SK-N-SH (cell line): Measurements from ENCODE around the gene CNTN2. TPM values are rescaled to one million over a fixed set of nuclear protein-coding genes. Genes with fewer than 3 reads are reported as not detected.

Experiments
- CTCF ChIA-PET: fragments of 300-600, 350-600 bp; formaldehyde crosslinking; extraction: SDS; loops from one replicate; lab custom pipeline; 2021; lab: Yijun Ruan, JAX
- POLR2A ChIA-PET: fragments of 350-600 bp; sonication (Branson Sonifier 250); formaldehyde crosslinking; extraction: SDS; loops from one replicate; lab custom pipeline; 2020; ENCODE audit warnings: antibody characterized with exemption, inconsistent platforms; lab: Yijun Ruan, JAX
- DNase-seq: peaks from one replicate; pipeline ENCODE4 v3.0.0; 2012
- H2AFZ ChIP-seq: fragments of 200-600 bp; sonication (generic); 2 replicates; pipeline ENCODE4 v1.8.1; 2016; ENCODE audit warnings: antibody characterized with exemption, mild to moderate bottlenecking, low read depth
- H3F3A ChIP-seq: fragments of 200-600 bp; sonication (generic); replicated peaks from 2 replicates; pipeline ENCODE3; 2016; ENCODE audit warnings: antibody characterized with exemption, mild to moderate bottlenecking; ENCODE audit not compliant: insufficient read depth
- H3K27ac ChIP-seq, 2 experiments: fragments of 200-500 bp in 1 of 2; fragments of 200-600 bp in 1 of 2; sonication (Bioruptor generic) in 1 of 2; sonication (generic), shearing (Covaris generic) in 1 of 2; 2 replicates each; pipeline versions ENCODE4 v1.5.1 to v1.6.1; 2014 to 2016; ENCODE audit warnings: low read depth in 2 of 2, inconsistent platforms in 1 of 2, low read length in 1 of 2, mild to moderate bottlenecking in 1 of 2, mixed read lengths in 1 of 2
- H3K27me3 ChIP-seq: fragments of 200-600 bp; sonication (generic), shearing (Covaris generic); 2 replicates; pipeline ENCODE4 v1.6.1; 2016; ENCODE audit warnings: mixed run types; ENCODE audit not compliant: insufficient read depth
- H3K36me3 ChIP-seq, 2 experiments: fragments of 200-500 bp in 1 of 2; fragments of 200-600 bp in 1 of 2; sonication (Bioruptor generic) in 1 of 2; sonication (generic) in 1 of 2; replicated peaks in 1 of 2; 2 replicates each; pipeline versions ENCODE3 to v1.5.1; 2014 to 2016; ENCODE audit warnings: low read length in 1 of 2, mild to moderate bottlenecking in 1 of 2; ENCODE audit not compliant: insufficient read depth in 2 of 2, control insufficient read depth in 1 of 2
- H3K4me1 ChIP-seq, 2 experiments: fragments of 200-500 bp in 1 of 2; fragments of 200-600 bp in 1 of 2; sonication (Bioruptor generic) in 1 of 2; sonication (generic), shearing (Covaris generic) in 1 of 2; 2 replicates each; pipeline versions ENCODE4 v1.5.1 to v1.6.1; 2014 to 2016; ENCODE audit warnings: low read depth in 1 of 2, low read length in 1 of 2, mixed run types in 1 of 2; ENCODE audit not compliant: insufficient read depth in 2 of 2, control insufficient read depth in 1 of 2
- H3K4me2 ChIP-seq: fragments of 200-600 bp; sonication (generic), shearing (Covaris generic); 2 replicates; pipeline ENCODE4 v1.6.1; 2017; ENCODE audit warnings: mixed run types
- H3K4me3 ChIP-seq, 2 experiments: fragments of 200-500 bp in 1 of 2; fragments of 200-600 bp in 1 of 2; sonication (Bioruptor generic) in 1 of 2; sonication (generic), shearing (Covaris generic) in 1 of 2; 2 replicates each; pipeline versions ENCODE4 v1.5.1 to v1.8.1; 2014 to 2016; ENCODE audit warnings: low read depth in 2 of 2, inconsistent platforms in 1 of 2, low read length in 1 of 2, mild to moderate bottlenecking in 1 of 2, mixed read lengths in 1 of 2, moderate library complexity in 1 of 2
- H3K79me2 ChIP-seq: fragments of 200-600 bp; sonication (generic); 2 replicates; pipeline ENCODE4 v1.8.1; 2017; ENCODE audit warnings: mild to moderate bottlenecking; ENCODE audit not compliant: insufficient read depth
- H3K9ac ChIP-seq: fragments of 200-600 bp; sonication (generic); 2 replicates; pipeline ENCODE4 v1.6.1; 2017; ENCODE audit warnings: mixed run types
- H3K9me2 ChIP-seq: fragments of 200-600 bp; sonication (generic); 2 replicates; pipeline ENCODE4 v1.6.1; 2017; ENCODE audit warnings: mixed run types
- H3K9me3 ChIP-seq: fragments of 200-600 bp; sonication (generic); 2 replicates; pipeline ENCODE4 v1.6.1; 2017; ENCODE audit warnings: mixed run types, mild to moderate bottlenecking, moderate library complexity
- H4K20me1 ChIP-seq: fragments of 200-600 bp; sonication (generic); 2 replicates; pipeline ENCODE4 v1.6.1; 2017; ENCODE audit warnings: mild to moderate bottlenecking, mixed run types; ENCODE audit not compliant: insufficient read depth
- CHD2 ChIP-seq: fragments of 150-350 bp; IDR thresholded peaks from 2 replicates; pipeline ENCODE4 v1.6.1; 2018; ENCODE audit warnings: low read length; ENCODE audit not compliant: partially characterized antibody
- ELF1 ChIP-seq: IDR thresholded peaks from 2 replicates; pipeline ENCODE4 v1.4.0; 2012
- EZH2phosphoT487 ChIP-seq: fragments of 200-600 bp; sonication (generic); IDR thresholded peaks from 2 replicates; pipeline ENCODE4 v1.6.1; 2017; ENCODE audit warnings: low read depth, mixed run types, mild to moderate bottlenecking, antibody characterized with exemption, moderate library complexity, borderline replicate concordance
- FOSL2 ChIP-seq: IDR thresholded peaks from 2 replicates; pipeline ENCODE4 v1.4.0; 2012; ENCODE audit warnings: low read depth, mild to moderate bottlenecking, moderate library complexity, borderline replicate concordance
- FOXM1 ChIP-seq: IDR thresholded peaks from 2 replicates; pipeline ENCODE4 v1.4.0; 2012; ENCODE audit warnings: low read depth, mild to moderate bottlenecking
- GATA2 ChIP-seq: sonication (generic); formaldehyde crosslinking; IDR thresholded peaks from 2 replicates; pipeline ENCODE4 v1.5.0; 2020; ENCODE audit warnings: mild to moderate bottlenecking, missing genetic modification reagents
- IRF3 ChIP-seq: fragments of 150-350 bp; IDR thresholded peaks from 2 replicates; pipeline ENCODE4 v1.6.1; 2016; ENCODE audit warnings: mild to moderate bottlenecking, low read depth, low read length
- JUND ChIP-seq: IDR thresholded peaks from 2 replicates; pipeline ENCODE4 v1.4.0; 2012
- MEF2A ChIP-seq: IDR thresholded peaks from 2 replicates; pipeline ENCODE4 v1.4.0; 2012; ENCODE audit warnings: low read depth, borderline replicate concordance
- NRF1 ChIP-seq: IDR thresholded peaks from 2 replicates; pipeline ENCODE4 v1.6.1; 2012; ENCODE audit warnings: low read depth, mild to moderate bottlenecking, low read length
- RCOR1 ChIP-seq: fragments of 150-350 bp; IDR thresholded peaks from 2 replicates; pipeline ENCODE4 v1.6.1; 2017; ENCODE audit warnings: antibody characterized with exemption, low read length
- REST ChIP-seq: IDR thresholded peaks from 2 replicates; pipeline ENCODE4 v1.6.1; 2012; ENCODE audit warnings: mild to moderate bottlenecking, low read depth, low read length, moderate library complexity
- RFX5 ChIP-seq: IDR thresholded peaks from 2 replicates; pipeline ENCODE4 v1.6.1; 2012; ENCODE audit warnings: mild to moderate bottlenecking, improper control_type of control experiment, low read length
- RXRA ChIP-seq: IDR thresholded peaks from 2 replicates; pipeline ENCODE4 v1.4.0; 2012; ENCODE audit warnings: low read depth, mild to moderate bottlenecking, borderline replicate concordance
- SIN3A ChIP-seq: IDR thresholded peaks from 2 replicates; pipeline ENCODE4 v1.6.1; 2012; ENCODE audit warnings: low read depth, mild to moderate bottlenecking, low read length, moderate library complexity, borderline replicate concordance
- SMC3 ChIP-seq: IDR thresholded peaks from 2 replicates; pipeline ENCODE4 v1.6.1; 2012; ENCODE audit warnings: low read depth, low read length, improper control_type of control experiment
- TCF12 ChIP-seq: IDR thresholded peaks from 2 replicates; pipeline ENCODE4 v1.4.0; 2012
- TEAD4 ChIP-seq: IDR thresholded peaks from 2 replicates; pipeline ENCODE4 v1.4.0; 2012; ENCODE audit warnings: mild to moderate bottlenecking, borderline replicate concordance; ENCODE audit not compliant: insufficient read depth
- USF2 ChIP-seq: fragments of 150-350 bp; IDR thresholded peaks from 2 replicates; pipeline ENCODE4 v1.6.1; 2017; ENCODE audit warnings: antibody characterized with exemption, low read length, low read depth, borderline replicate concordance
- YY1 ChIP-seq: IDR thresholded peaks from 2 replicates; pipeline ENCODE4 v1.4.0; 2012; ENCODE audit warnings: low read depth, mild to moderate bottlenecking
- WGBS: methylation state at CpG from one replicate; pipeline ENCODE4 v1.1.6; 2017; ENCODE audit warnings: low lambda C conversion rate; 5-methylcytosine and 5-hydroxymethylcytosine counted together
- polyA plus RNA-seq, 3 experiments: library from polyadenylated mRNA; depleted of rRNA; stranded (reverse); fragments of >200 nt; gene quantifications; 2 replicates each; pipeline ENCODE4 v1.2.3, GENCODE V29; 2012
- TF ChIP-seq, protein P1 (sequence below): IDR thresholded peaks from 2 replicates; pipeline ENCODE4 v1.4.0; 2012; ENCODE audit warnings: low read depth, borderline replicate concordance

CNTN2 gene
- polyA plus RNA-seq, 1 of the 3 experiments (the other 2 are of a cell fraction) = 0.02 TPM

GRCh38 chr1:205061665-205062069 is 18.7 kb downstream of the CNTN2 start (continued):
- TF ChIP-seq IRF3 (no peak), CHD2 (no peak), YY1 (no peak), REST (no peak), SMC3 (peak; percentile 95), RXRA (no peak), FOXM1 (no peak)
- TF ChIP-seq, protein P1, sequence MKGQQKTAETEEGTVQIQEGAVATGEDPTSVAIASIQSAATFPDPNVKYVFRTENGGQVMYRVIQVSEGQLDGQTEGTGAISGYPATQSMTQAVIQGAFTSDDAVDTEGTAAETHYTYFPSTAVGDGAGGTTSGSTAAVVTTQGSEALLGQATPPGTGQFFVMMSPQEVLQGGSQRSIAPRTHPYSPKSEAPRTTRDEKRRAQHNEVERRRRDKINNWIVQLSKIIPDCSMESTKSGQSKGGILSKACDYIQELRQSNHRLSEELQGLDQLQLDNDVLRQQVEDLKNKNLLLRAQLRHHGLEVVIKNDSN = no peak
- TF ChIP-seq, all 33 proteins: peak for 3

GRCh38 chr1:205062319-205062718 is 19.3 kb downstream of the CNTN2 start:
- TF ChIP-seq MEF2A (no peak), REST (no peak), FOSL2 (no peak), TEAD4 (no peak), RXRA (no peak), NRF1 (no peak), SIN3A (no peak), EZH2phosphoT487 (no peak), JUND (no peak), TCF12 (no peak), USF2 (no peak), ELF1 (no peak), RCOR1 (no peak), CHD2 (no peak), GATA2 (CRISPR knock-in tag) (no peak), RFX5 (no peak)
- TF ChIP-seq, protein P1 = no peak
- POLR2A ChIA-PET = interaction anchor here (1.5 kb wide), 1 partner anchor 73 kb away, joined by 3 read pairs; no protein-coding TSS in a partner anchor
- no peak overlapping the region for H3K4me2 ChIP-seq
- no peak for DNase-seq
- no peaks in the 10 kb centered on the region for H3K9me2 ChIP-seq
- no peaks in the 10 kb centered on the region for H3K79me2 ChIP-seq
- 88% methylated on average over 7 of the region's 8 CpGs for WGBS
- peaks cover 0 to 5% of the 10 kb centered on the region in 2 experiments; a peak in 1 of 4 replicates for H3K4me1 ChIP-seq
- H3K9ac ChIP-seq = no peak overlapping the region
- H2AFZ ChIP-seq = no peak overlapping the region
- H3F3A ChIP-seq = no peaks in the 10 kb centered on the region
- no peaks in the 10 kb centered on the region for H3K36me3 ChIP-seq
- no peaks in the 10 kb centered on the region for H4K20me1 ChIP-seq
- no peak overlapping the region for H3K4me3 ChIP-seq
- no peaks in the 10 kb centered on the region for H3K27me3 ChIP-seq
- no peaks in the 10 kb centered on the region for H3K9me3 ChIP-seq
- CTCF ChIA-PET = interaction anchor here (0.6 to 18.8 kb wide), 33 partner anchors 10 to 316 kb away, joined by 3 to 756 read pairs (median 15); partner anchors contain the start of genes CNTN2, RBBP5 and TMEM81
- H3K27ac ChIP-seq = no peak overlapping the region
